Measurements from ENCODE around the gene GPSM1.

DNA sequence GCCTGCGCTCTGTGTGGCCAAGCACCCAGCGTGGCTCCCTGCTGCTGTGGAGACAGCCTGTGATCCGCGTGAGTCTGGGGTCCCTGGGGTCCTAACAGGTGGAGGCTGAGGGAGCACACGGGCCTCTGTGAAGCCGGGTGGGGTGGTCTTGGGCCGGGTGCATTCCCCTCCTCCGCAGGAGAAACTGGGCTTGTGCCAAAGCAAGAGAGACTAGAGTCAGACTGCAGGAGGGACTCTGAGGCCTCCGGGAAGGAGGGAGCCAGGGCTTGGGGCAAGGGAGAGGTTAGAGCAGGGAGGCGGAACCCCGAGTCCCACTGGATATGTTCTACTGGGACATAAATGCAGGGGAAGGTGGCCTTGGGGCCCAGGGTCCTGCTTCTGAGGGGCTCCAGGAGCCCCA lies 25.7 kb downstream of the GPSM1 start:
- TF ChIP-seq, protein P1, sequence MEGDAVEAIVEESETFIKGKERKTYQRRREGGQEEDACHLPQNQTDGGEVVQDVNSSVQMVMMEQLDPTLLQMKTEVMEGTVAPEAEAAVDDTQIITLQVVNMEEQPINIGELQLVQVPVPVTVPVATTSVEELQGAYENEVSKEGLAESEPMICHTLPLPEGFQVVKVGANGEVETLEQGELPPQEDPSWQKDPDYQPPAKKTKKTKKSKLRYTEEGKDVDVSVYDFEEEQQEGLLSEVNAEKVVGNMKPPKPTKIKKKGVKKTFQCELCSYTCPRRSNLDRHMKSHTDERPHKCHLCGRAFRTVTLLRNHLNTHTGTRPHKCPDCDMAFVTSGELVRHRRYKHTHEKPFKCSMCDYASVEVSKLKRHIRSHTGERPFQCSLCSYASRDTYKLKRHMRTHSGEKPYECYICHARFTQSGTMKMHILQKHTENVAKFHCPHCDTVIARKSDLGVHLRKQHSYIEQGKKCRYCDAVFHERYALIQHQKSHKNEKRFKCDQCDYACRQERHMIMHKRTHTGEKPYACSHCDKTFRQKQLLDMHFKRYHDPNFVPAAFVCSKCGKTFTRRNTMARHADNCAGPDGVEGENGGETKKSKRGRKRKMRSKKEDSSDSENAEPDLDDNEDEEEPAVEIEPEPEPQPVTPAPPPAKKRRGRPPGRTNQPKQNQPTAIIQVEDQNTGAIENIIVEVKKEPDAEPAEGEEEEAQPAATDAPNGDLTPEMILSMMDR (IDR thresholded peaks at IDR 0.05 in 4 of 5, conservative IDR thresholded peaks at IDR 0.05 in 1 of 5) = no peak
- TF ChIP-seq POLR2A (IDR thresholded peaks at IDR 0.05) = no peak
